ENCODE data around the gene SPATA31C1.

GRCh38 chr9:87968155-87968554 lies 50.4 kb downstream of the SPATA31C1 start:
- TF ChIP-seq CTCF (IDR thresholded peaks at IDR 0.05) (no peak), EZH2 (IDR thresholded peaks at IDR 0.05; ENCODE audit: borderline replicate concordance, insufficient read depth, low read depth, low read length, poor library complexity, severe bottlenecking) (no peak)
